ENCODE data around the gene UNG.

The UNG gene

GRCh38 chr12:109115404-109115757 lies 18.0 kb downstream of the UNG start:
- Histone ChIP-seq H3K27me3 (ENCODE audit: insufficient read depth, poor library complexity, severe bottlenecking) (no peaks in the 10 kb centered on the region), H3K27ac (ENCODE audit: poor library complexity, severe bottlenecking) (no peak overlapping the region), H3K4me3 (ENCODE audit: severe bottlenecking) (no peak overlapping the region), H3K36me3 (ENCODE audit: low read depth) (peaks cover 2% of the 10 kb centered on the region), H3K9me3 (ENCODE audit: severe bottlenecking) (no peaks in the 10 kb centered on the region), H3K4me1 (ENCODE audit: insufficient read depth, poor library complexity, severe bottlenecking) (peaks cover 4% of the 10 kb centered on the region)
- DNase-seq (ENCODE audit: low spot score) (no peak), ATAC-seq (ENCODE audit: low read depth) (no peak)
- TF ChIP-seq CTCF (IDR thresholded peaks at IDR 0.05; ENCODE audit: poor library complexity, severe bottlenecking) = no peak

GRCh38 chr12:109115758-109116610 lies 18.6 kb downstream of the UNG start, which contains the start of gene ACACB:
Gene ACACB, plus strand, starts transcription at chr12:109116587. Its CDS starts 22,819 bp downstream, at chr12:109139406.
- no peak for TF ChIP-seq CTCF (IDR thresholded peaks at IDR 0.05; ENCODE audit: poor library complexity, severe bottlenecking)
- DNase-seq (ENCODE audit: low spot score) (no peak), ATAC-seq (ENCODE audit: low read depth) (no peak)
- Histone ChIP-seq H3K27me3 (ENCODE audit: insufficient read depth, poor library complexity, severe bottlenecking) (no peaks in the 10 kb centered on the region), H3K4me3 (ENCODE audit: severe bottlenecking) (no peak within 1 kb of the TSS), H3K27ac (ENCODE audit: poor library complexity, severe bottlenecking) (no peak within 1 kb of the TSS), H3K4me1 (ENCODE audit: insufficient read depth, poor library complexity, severe bottlenecking) (peaks cover 4% of the 10 kb centered on the region), H3K36me3 (ENCODE audit: low read depth) (no peaks in the 10 kb centered on the region), H3K9me3 (ENCODE audit: severe bottlenecking) (no peaks in the 10 kb centered on the region)

- no peak for TF ChIP-seq CTCF (IDR thresholded peaks at IDR 0.05; ENCODE audit: poor library complexity, severe bottlenecking)
- Histone ChIP-seq H3K4me1 (ENCODE audit: insufficient read depth, poor library complexity, severe bottlenecking) (peaks cover 2% of the 10 kb centered on the region), H3K27ac (ENCODE audit: poor library complexity, severe bottlenecking) (no peak overlapping the region), H3K27me3 (ENCODE audit: insufficient read depth, poor library complexity, severe bottlenecking) (no peaks in the 10 kb centered on the region), H3K9me3 (ENCODE audit: severe bottlenecking) (no peaks in the 10 kb centered on the region), H3K4me3 (ENCODE audit: severe bottlenecking) (no peak overlapping the region), H3K36me3 (ENCODE audit: low read depth) (no peaks in the 10 kb centered on the region)
- no peak for DNase-seq (ENCODE audit: low spot score)
- no peak for ATAC-seq (ENCODE audit: low read depth)
These were observed 19.2 kb downstream of the UNG start for GRCh38 chr12:109116611-109116949.

GRCh38 chr12:109120095-109120494 lies 22.7 kb downstream of the UNG start:
- no peak overlapping the region for H3K27ac ChIP-seq (ENCODE audit: poor library complexity, severe bottlenecking)
- TF ChIP-seq CTCF (IDR thresholded peaks at IDR 0.05; ENCODE audit: poor library complexity, severe bottlenecking) = no peak
- DNase-seq (ENCODE audit: low spot score) = no peak
- no peaks in the 10 kb centered on the region for H3K4me1 ChIP-seq (ENCODE audit: insufficient read depth, poor library complexity, severe bottlenecking)
- no peaks in the 10 kb centered on the region for H3K27me3 ChIP-seq (ENCODE audit: insufficient read depth, poor library complexity, severe bottlenecking)
- no peak overlapping the region for H3K4me3 ChIP-seq (ENCODE audit: severe bottlenecking)
- no peaks in the 10 kb centered on the region for H3K36me3 ChIP-seq (ENCODE audit: low read depth)
- H3K9me3 ChIP-seq (ENCODE audit: severe bottlenecking) = no peaks in the 10 kb centered on the region
- no peak for ATAC-seq (ENCODE audit: low read depth)

GRCh38 chr12:109120557-109120956 lies 23.2 kb downstream of the UNG start:
- no peak overlapping the region for H3K4me3 ChIP-seq (ENCODE audit: severe bottlenecking)

More at GRCh38 chr12:109120557-109120956, 23.2 kb downstream of the UNG start:
- Histone ChIP-seq H3K27ac (ENCODE audit: poor library complexity, severe bottlenecking) (no peak overlapping the region), H3K4me1 (ENCODE audit: insufficient read depth, poor library complexity, severe bottlenecking) (no peaks in the 10 kb centered on the region), H3K27me3 (ENCODE audit: insufficient read depth, poor library complexity, severe bottlenecking) (no peaks in the 10 kb centered on the region), H3K9me3 (ENCODE audit: severe bottlenecking) (no peaks in the 10 kb centered on the region), H3K36me3 (ENCODE audit: low read depth) (no peaks in the 10 kb centered on the region)
- DNase-seq (ENCODE audit: low spot score) (no peak), ATAC-seq (ENCODE audit: low read depth) (no peak)
- no peak for TF ChIP-seq CTCF (IDR thresholded peaks at IDR 0.05; ENCODE audit: poor library complexity, severe bottlenecking)
